Vein endothelial cell (primary cell): Measurements from ENCODE around the gene CNTNAP4. TPM values are rescaled to one million over a fixed set of nuclear protein-coding genes. Genes with fewer than 3 reads are reported as not detected.

Experiments
- small RNA-seq: library from RNA; depleted of rRNA; stranded (forward); fragments of <200 nt; gene quantifications from one replicate; pipeline ENCODE3, GENCODE V24; 2012
- total RNA-seq: library from RNA; depleted of rRNA; stranded (reverse); fragments of >200 nt; gene quantifications from 2 replicates; pipeline ENCODE4 v1.2.3, GENCODE V29; 2012

Gene CNTNAP4
- total RNA-seq = not detected in 2 replicates

GRCh38 chr16:76276745-76277438, at the start of gene CNTNAP4:
Gene CNTNAP4 (plus strand): TSS chr16:76277401. CDS start chr16:76277663, 262 bp downstream.

Small RNA genes within 50 kb of the gene (small RNA-seq; reads per million reads assigned to genes)
- gene RF00133 (not detected), gene RN7SKP233 (not detected)
